Activated naive CD8-positive, alpha-beta T cell treated with anti-CD3 and anti-CD28 coated beads, Interleukin-2, amount 10 ng/mL, durations not matched to agents 7 days and 5 days (primary cell): ENCODE measurements around the gene LPCAT3. TPM values are rescaled to one million over a fixed set of nuclear protein-coding genes. Genes with fewer than 3 reads are reported as not detected.
A peak's percentile ranks its signal among the peaks of the same experiment; 100 is the strongest.

Experiments
- ATAC-seq: fragments of 150-1000 bp; cut with Tn5 transposase; one replicate; pipeline ENCODE4 v1.10.0; 2021; ENCODE audit warnings: low read depth, moderate library complexity
- POLR2A ChIA-PET: fragments of 350-600 bp; sonication (Branson Sonifier 250); formaldehyde crosslinking; loops from one replicate; lab custom pipeline; 2021; ENCODE audit warnings: antibody characterized with exemption; lab: Charles Lee
- DNase-seq: peaks from one replicate; pipeline ENCODE4 v3.0.0; 2021
- H3K27ac Mint-ChIP-seq: one replicate; pipeline ENCODE4 v1.8.0; 2022; ENCODE audit warnings: mild to moderate bottlenecking, mixed read lengths
- H3K27me3 Mint-ChIP-seq: one replicate; pipeline ENCODE4 v1.8.0; 2022; ENCODE audit warnings: mild to moderate bottlenecking, moderate library complexity, mixed read lengths
- H3K36me3 Mint-ChIP-seq: one replicate; pipeline ENCODE4 v1.8.0; 2021; ENCODE audit warnings: mild to moderate bottlenecking, mixed read lengths
- H3K4me1 Mint-ChIP-seq: one replicate; pipeline ENCODE4 v1.8.0; 2021; ENCODE audit warnings: mixed read lengths
- H3K4me3 Mint-ChIP-seq: one replicate; pipeline ENCODE4 v1.8.0; 2022; ENCODE audit warnings: mild to moderate bottlenecking, moderate library complexity, mixed read lengths
- H3K9me3 Mint-ChIP-seq: one replicate; pipeline ENCODE4 v1.8.0; 2021; ENCODE audit warnings: mixed read lengths
- total RNA-seq, 2 experiments: library from RNA; stranded (reverse); gene quantifications; one replicate each; pipeline ENCODE4 v1.2.3, GENCODE V29; 2021

The LPCAT3 gene
- total RNA-seq, 2 experiments from 2014 or later = 30.3 to 33.9 TPM

DNA sequence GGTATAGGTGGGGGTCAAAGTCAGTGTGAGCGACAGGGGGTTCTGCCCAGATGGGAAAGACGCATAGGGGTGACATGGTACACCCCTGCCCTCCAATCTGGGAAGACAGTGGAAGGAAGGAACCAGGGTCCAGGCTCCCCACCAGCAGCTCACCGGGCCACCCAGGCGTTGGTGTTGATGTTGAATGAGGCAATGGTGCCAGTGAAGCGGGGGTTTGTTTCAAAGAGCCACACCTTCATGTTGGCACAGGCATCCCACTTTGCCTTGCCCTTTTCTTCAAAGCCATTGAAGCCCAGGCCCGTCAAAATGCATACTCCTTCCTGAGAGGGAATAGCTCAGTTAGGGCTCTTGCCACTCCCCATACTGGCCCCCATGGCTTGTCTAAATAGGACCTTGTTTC lies 40.1 kb downstream of the LPCAT3 start:
- POLR2A ChIA-PET = no interaction called here
- ATAC-seq = no peak

DNA sequence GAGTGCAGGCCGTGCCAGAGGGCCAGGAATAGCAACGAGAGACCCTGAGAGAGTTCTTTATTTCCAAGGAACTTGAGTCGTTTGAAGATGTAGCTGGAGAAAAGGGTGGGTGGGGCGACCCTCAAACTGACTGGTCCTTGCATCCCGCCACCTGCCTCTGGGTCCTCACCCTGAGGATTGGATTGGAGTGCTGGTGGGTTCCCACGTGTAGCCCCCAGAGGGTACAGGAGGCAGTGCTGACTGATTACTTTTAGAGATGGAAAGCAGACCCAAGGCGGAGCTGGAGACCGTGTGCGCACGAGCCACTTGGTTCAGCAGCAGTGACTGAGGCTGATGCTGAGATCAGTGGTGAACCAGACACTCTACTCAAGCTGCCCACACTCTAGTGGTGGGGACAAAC lies 40.6 kb downstream of the LPCAT3 start:
- Mint-ChIP-seq H3K4me3 (no peak overlapping the region), H3K27ac (peak overlapping the region; percentile 38), H3K36me3 (peaks cover 11% of the 10 kb centered on the region), H3K27me3 (no peaks in the 10 kb centered on the region), H3K4me1 (peaks cover 13% of the 10 kb centered on the region), H3K9me3 (no peaks in the 10 kb centered on the region)
- POLR2A ChIA-PET = interaction anchor here (0.9 to 1.8 kb wide), 2 partner anchors 33 to 130 kb away, joined by 3 to 4 read pairs; partner anchors contain the start of gene C12orf57
- DNase-seq = no peak
- no peak for ATAC-seq

More for the DNA sequence above, 40.1 kb downstream of the LPCAT3 start:
- Mint-ChIP-seq H3K4me3 (no peak overlapping the region), H3K4me1 (peaks cover 11% of the 10 kb centered on the region), H3K27ac (peak overlapping the region; percentile 17), H3K27me3 (no peaks in the 10 kb centered on the region), H3K9me3 (no peaks in the 10 kb centered on the region), H3K36me3 (peaks cover 11% of the 10 kb centered on the region)
- no peak for DNase-seq

DNA sequence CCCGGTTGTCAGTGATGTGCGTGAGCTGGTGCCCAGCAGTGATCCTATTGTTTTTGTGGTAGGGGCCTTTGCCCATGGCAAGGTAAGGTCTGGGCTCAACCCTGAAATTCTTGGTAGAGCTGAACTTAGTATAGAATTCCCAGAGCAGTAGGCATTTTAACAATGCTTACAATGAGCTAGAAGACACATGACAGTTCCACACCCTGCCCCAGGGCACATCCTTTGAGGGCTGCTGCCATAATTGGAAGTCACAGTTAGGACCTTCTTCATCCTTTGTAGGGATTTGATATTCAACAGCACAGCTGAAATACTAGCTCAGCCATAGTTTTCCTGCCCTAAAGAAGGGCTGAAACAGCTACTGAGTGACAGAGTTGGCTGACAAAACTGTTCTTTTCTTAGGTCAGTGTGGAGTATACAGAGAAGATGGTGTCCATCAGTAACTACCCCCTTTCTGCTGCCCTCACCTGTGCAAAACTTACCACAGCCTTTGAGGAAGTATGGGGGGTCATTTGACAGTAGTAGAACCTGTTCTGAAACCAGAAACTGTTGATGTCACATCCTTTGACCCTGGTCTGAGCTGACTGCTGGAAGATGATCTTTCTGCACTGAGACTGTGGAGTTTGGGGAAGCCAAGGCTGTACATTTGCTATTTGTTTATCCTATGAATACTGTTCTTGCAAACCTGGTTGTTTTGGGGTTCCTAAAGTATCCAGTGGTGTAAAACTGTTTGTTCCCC lies 42.8 kb downstream of the LPCAT3 start:
- H3K4me3 Mint-ChIP-seq = no peak overlapping the region
- POLR2A ChIA-PET = interaction anchor here (1.0 to 1.7 kb wide), 3 partner anchors 23 to 43 kb away, joined by 3 to 7 read pairs (median 6); partner anchors contain the start of genes C12orf57, LPCAT3 and RNU7-1
- no peak for ATAC-seq
- no peaks in the 10 kb centered on the region for H3K27me3 Mint-ChIP-seq
- H3K27ac Mint-ChIP-seq = no peak overlapping the region
- no peaks in the 10 kb centered on the region for H3K9me3 Mint-ChIP-seq
- DNase-seq = no peak
- peaks cover 25% of the 10 kb centered on the region for H3K4me1 Mint-ChIP-seq
- peaks cover 11% of the 10 kb centered on the region for H3K36me3 Mint-ChIP-seq

DNA sequence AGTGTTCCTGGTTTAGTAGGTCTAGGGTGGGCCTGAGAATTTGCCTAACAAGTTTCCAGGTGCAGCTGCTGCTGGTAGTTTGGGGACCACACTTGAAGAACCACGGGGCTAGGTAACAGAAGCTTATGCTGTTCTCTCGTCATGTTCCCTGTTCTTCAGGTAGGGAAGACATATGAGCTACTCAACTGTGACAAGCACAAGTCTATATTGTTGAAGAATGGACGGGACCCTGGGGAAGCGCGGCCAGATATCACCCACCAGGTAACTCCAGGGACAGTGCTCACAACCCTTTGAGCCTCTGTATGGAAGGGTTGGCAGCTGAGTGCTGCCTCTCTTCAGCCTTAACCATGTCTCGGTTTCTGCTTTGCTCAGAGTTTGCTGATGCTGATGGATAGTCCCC lies 44.1 kb downstream of the LPCAT3 start:
- POLR2A ChIA-PET = interaction anchor here (0.5 to 1.7 kb wide), 4 partner anchors 25 to 80 kb away, joined by 3 to 7 read pairs (median 4); partner anchors contain the start of genes C12orf57, LPCAT3 and RNU7-1
- Mint-ChIP-seq H3K36me3 (peaks cover 12% of the 10 kb centered on the region), H3K4me3 (no peak overlapping the region), H3K9me3 (no peaks in the 10 kb centered on the region), H3K27ac (no peak overlapping the region), H3K27me3 (no peaks in the 10 kb centered on the region), H3K4me1 (peaks cover 28% of the 10 kb centered on the region)
- DNase-seq (no peak), ATAC-seq (no peak)

DNA sequence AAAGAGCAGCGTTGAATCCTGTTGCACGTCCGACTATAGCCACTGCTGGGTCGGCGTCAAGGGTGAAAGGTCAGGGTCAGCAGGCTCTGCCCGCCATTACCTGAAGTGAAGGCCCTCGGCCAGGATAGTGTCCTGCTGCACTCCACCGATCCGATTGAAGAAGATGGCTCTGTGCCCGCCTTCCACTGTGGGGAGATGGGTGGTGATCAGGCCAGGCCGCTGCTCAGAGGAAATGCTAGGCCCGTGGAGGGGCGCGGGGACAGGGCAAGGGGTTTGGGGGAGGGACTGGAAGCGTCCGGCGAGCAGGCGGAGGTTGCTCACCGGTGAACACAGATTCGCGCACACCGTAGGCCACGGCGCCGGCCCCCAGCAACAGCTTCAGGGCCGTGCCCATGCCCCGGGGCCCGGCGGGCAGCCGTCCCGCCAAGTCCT lies 48.2 kb downstream of the LPCAT3 start:
- Mint-ChIP-seq H3K9me3 (no peaks in the 10 kb centered on the region), H3K27ac (peak overlapping the region; percentile 100), H3K36me3 (peaks cover 21% of the 10 kb centered on the region), H3K27me3 (no peaks in the 10 kb centered on the region), H3K4me3 (peak overlapping the region; percentile 100), H3K4me1 (peaks cover 41% of the 10 kb centered on the region)
- ATAC-seq (peak; percentile 5), DNase-seq (no peak)
- POLR2A ChIA-PET = interaction anchor here (1.5 to 3.5 kb wide), 6 partner anchors 11 to 138 kb away, joined by 4 to 101 read pairs (median 11); partner anchors contain the start of genes C12orf57, PTPN6 and RNU7-1

DNA sequence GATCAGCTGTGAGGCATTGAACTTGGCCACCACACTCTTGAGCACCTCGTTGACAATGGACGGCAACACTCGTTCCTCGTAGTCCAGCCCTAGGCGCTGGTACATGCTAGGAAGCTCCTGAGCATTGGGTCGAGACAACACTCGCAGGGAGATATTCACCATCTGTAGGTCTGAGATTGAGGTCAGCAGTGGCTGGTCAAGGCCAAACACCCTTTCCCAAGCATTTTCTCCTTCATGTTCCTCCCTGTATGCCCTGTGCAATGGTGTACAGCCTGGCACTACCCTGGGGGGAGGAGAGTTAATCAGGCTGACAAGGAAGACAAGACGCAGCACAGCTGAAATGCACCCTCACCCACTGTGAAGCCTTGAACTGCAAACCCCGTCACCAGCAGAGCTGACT lies 49.9 kb downstream of the LPCAT3 start:
- POLR2A ChIA-PET = interaction anchor here (1.2 to 3.5 kb wide), 6 partner anchors 9 to 139 kb away, joined by 3 to 101 read pairs (median 8); partner anchors contain the start of genes C12orf57, RNU7-1 and SPSB2
- Mint-ChIP-seq H3K27me3 (no peaks in the 10 kb centered on the region), H3K9me3 (no peaks in the 10 kb centered on the region), H3K27ac (peak overlapping the region; percentile 100), H3K4me3 (peak overlapping the region; percentile 100), H3K36me3 (peaks cover 18% of the 10 kb centered on the region), H3K4me1 (peaks cover 40% of the 10 kb centered on the region)
- no peak for DNase-seq
- ATAC-seq = no peak

DNA sequence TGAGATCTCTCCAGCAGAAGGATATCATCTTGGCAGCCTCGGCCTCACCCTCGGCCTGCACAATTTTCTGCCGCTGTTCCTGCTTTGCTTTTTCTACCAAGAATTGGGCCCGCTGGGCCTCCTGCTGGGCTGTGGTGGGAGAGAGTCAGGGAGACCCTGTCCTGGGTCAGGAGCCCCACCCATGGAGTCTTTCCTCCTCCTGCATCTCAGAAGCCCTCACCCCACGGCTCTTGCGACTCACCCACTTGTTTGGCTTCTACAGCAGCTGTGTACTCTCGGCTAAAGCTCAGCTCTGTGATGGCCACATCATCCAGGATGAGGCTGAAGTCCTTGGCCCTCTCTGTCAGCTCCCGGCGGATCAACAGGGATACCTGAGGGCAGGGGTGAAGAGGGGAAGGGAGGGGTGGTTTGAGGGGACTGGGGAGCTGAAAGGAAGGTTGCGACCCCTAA lies 50.6 kb downstream of the LPCAT3 start:
- no peak for DNase-seq
- H3K4me3 Mint-ChIP-seq = no peak overlapping the region
- no peak overlapping the region for H3K27ac Mint-ChIP-seq
- H3K4me1 Mint-ChIP-seq = peaks cover 39% of the 10 kb centered on the region
- POLR2A ChIA-PET = interaction anchor here (1.2 to 3.5 kb wide), 4 partner anchors 8 to 95 kb away, joined by 3 to 101 read pairs (median 8); partner anchors contain the start of genes C12orf57, RNU7-1 and SPSB2
- no peak for ATAC-seq
- no peaks in the 10 kb centered on the region for H3K9me3 Mint-ChIP-seq
- peaks cover 18% of the 10 kb centered on the region for H3K36me3 Mint-ChIP-seq
- H3K27me3 Mint-ChIP-seq = no peaks in the 10 kb centered on the region

DNA sequence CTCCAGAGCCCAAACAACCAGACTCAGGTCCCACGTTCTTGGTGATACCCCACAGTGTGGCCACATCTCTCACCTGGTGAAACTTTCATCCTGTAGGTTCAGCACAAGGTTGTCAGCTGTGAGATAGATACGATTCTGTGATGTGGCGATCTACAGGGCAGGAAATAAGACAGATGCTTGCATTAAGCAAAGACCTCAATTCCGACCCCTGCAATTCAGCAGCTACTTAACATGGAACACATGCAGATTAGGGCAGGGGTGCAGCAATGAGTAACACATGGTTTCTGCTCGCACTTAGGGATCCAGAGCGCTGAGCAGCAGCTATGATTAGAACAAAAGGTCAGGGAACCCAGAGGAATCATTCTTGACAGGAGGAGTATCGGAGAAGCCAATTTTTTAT lies 51.9 kb downstream of the LPCAT3 start:
- Mint-ChIP-seq H3K27me3 (no peaks in the 10 kb centered on the region), H3K36me3 (peaks cover 18% of the 10 kb centered on the region), H3K4me3 (no peak overlapping the region), H3K27ac (peak overlapping the region; percentile 22), H3K9me3 (no peaks in the 10 kb centered on the region), H3K4me1 (peaks cover 35% of the 10 kb centered on the region)
- DNase-seq (no peak), ATAC-seq (no peak)
- POLR2A ChIA-PET = interaction anchor here (2.3 to 13.5 kb wide), 2 partner anchors 22 to 142 kb away, joined by 7 to 1055 read pairs; partner anchors contain the start of genes C12orf57, PTPN6 and RNU7-1

DNA sequence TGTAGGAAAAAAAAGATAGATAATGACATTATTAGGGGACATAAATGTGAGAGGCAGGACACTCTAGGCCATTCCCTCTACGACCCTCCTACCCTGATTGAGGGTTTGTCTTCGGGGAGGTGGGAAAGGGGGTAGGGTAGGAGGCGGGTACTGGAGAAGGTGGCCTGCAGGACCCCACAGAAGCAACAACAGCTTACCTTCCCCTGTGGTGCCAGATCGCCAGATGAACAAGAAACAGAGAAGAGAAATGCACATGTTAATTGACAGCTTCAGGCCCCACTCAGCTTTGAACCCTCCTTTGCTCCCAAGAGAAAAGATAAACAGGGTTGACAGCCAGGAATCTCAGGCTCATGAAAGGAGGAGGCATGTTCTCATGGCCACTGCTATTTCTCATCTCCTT lies 52.6 kb downstream of the LPCAT3 start:
- H3K27ac Mint-ChIP-seq = no peak overlapping the region
- H3K9me3 Mint-ChIP-seq = no peaks in the 10 kb centered on the region
- peaks cover 41% of the 10 kb centered on the region for H3K4me1 Mint-ChIP-seq
- H3K27me3 Mint-ChIP-seq = no peaks in the 10 kb centered on the region
- POLR2A ChIA-PET = interaction anchor here (2.3 to 13.5 kb wide), 2 partner anchors 22 to 142 kb away, joined by 7 to 1055 read pairs; partner anchors contain the start of genes C12orf57, PTPN6 and RNU7-1
- peaks cover 18% of the 10 kb centered on the region for H3K36me3 Mint-ChIP-seq
- ATAC-seq = no peak
- H3K4me3 Mint-ChIP-seq = no peak overlapping the region
- DNase-seq = no peak

DNA sequence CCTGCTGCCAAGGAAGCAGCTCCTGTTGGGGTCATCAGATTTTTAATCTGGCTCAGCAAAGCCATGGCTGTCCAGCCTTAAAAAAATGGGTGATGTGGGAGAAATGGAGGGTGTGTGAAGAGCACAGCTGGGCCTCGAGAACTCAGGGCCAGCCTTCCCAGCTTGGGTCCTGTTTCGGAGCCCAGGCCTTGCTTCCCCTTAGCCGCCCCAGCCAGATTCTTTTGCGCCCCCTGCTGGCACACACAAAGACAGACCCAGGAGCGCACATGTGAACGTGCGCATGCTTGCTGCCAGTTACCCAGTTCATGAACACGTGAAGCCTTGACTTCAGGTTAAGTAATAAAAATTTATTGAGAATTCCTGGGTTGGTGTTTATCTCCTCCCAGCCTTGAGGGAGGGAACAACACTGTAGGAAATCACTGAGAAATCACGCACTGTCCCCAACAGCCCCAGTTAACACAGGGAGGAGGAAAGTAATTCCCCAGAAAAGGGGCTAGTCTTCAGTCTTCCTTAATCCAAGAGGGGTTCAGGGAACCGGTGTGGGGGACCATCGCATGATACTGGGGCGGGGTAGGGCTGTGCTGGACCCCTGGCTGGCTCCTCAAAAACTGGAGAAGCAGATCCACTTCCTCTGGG lies 53.1 kb downstream of the LPCAT3 start:
- Mint-ChIP-seq H3K27ac (peak overlapping the region; percentile 51), H3K9me3 (no peaks in the 10 kb centered on the region), H3K4me3 (no peak overlapping the region), H3K27me3 (no peaks in the 10 kb centered on the region), H3K4me1 (peaks cover 46% of the 10 kb centered on the region), H3K36me3 (peaks cover 21% of the 10 kb centered on the region)
- ATAC-seq (peak; percentile 61), DNase-seq (peak; percentile 85)
- POLR2A ChIA-PET = interaction anchor here (1.0 to 13.5 kb wide), 4 partner anchors 21 to 143 kb away, joined by 3 to 1055 read pairs (median 6); partner anchors contain the start of genes C12orf57, PTPN6 and RNU7-1

DNA sequence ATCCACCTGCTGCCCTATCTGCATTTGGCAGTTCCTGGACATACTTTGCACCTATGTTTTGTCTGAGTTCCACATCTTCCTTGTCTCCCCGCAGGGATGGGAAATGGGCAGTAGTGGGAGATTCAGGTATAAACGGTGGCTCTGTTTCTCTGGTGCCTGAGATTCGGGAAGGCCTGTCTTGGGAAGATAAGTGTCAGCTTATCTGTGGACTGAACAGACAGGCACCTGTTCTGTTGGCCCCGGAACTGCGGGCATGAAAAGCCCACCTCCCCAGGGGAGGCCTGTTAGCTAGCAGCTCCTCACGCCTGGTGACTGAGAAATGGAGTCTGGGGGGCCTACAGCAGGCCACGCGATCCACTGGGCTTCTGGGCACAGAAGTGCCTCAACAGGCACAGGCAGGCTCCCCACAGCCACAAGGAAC lies 53.7 kb downstream of the LPCAT3 start:
- peak overlapping the region; percentile 51 for H3K27ac Mint-ChIP-seq
- POLR2A ChIA-PET = interaction anchor here (1.0 to 13.5 kb wide), 5 partner anchors 20 to 143 kb away, joined by 3 to 1055 read pairs (median 6); partner anchors contain the start of genes C12orf57, LPCAT3, PTPN6 and RNU7-1
- peaks cover 21% of the 10 kb centered on the region for H3K36me3 Mint-ChIP-seq
- DNase-seq (peak; percentile 32), ATAC-seq (peak; percentile 3)
- peaks cover 46% of the 10 kb centered on the region for H3K4me1 Mint-ChIP-seq
- H3K4me3 Mint-ChIP-seq = no peak overlapping the region
- H3K27me3 Mint-ChIP-seq = no peaks in the 10 kb centered on the region
- H3K9me3 Mint-ChIP-seq = no peaks in the 10 kb centered on the region

DNA sequence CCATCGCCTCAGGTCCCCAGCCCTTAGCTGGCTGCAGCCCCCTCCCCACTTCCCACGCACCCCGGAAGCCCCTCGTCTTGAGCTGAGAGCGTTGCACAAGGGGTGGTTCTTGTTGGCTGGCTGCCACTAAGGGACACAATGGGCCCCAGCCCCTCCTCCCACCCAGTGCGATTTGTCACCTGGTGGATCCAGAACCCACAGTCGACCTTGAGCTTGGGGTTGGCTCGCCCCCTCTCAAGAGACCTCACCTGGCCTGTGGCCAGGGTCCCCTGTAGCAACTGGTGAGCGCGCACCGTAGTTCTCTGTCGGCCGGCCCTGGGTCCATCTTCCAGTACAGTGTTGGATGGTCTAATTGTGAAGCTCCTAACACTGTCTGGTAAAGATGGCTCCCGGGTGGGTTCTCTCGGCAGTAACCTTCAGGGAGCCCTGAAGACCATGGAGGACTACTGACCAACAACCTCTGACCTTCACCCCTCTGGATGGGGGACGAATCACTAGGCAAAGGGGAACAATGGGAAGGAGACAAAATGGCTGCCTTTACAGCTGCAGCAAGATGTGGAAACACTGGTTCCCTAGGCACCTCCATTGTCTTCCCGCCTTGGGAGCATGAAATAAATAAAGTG lies 54.4 kb downstream of the LPCAT3 start:
- no peaks in the 10 kb centered on the region for H3K27me3 Mint-ChIP-seq
- peaks cover 22% of the 10 kb centered on the region for H3K36me3 Mint-ChIP-seq
- peaks cover 47% of the 10 kb centered on the region for H3K4me1 Mint-ChIP-seq
- peak overlapping the region; percentile 45 for H3K27ac Mint-ChIP-seq
- POLR2A ChIA-PET = interaction anchor here (0.6 to 13.5 kb wide), 5 partner anchors 20 to 88 kb away, joined by 3 to 1055 read pairs (median 3); partner anchors contain the start of genes C12orf57, LPCAT3, PTPN6 and RNU7-1
- no peak overlapping the region for H3K4me3 Mint-ChIP-seq
- ATAC-seq (no peak), DNase-seq (peak; percentile 32)
- H3K9me3 Mint-ChIP-seq = no peaks in the 10 kb centered on the region
